SHP77 (cell line): Measurements from ENCODE around the gene SENP7.
"Not testable (repeated sequence)": the region's sequence is repeated elsewhere in the genome, so short reads cannot be mapped to it uniquely, and the experiment has no call there.

Experiments
- DNase-seq, 2 experiments: peaks; one replicate each; lab custom pipeline; 2025; lab: John Stamatoyannopoulos, UW

SENP7 gene

GRCh38 chr3:101512646-101513418, at the start of gene SENP7:
Gene SENP7, minus strand, starts transcription at chr3:101513212. Its CDS starts 82 bp downstream, at chr3:101513130.
- DNase-seq = peak; percentile 68 to 72

- DNase-seq = peak; percentile 88 to 89
Observed at GRCh38 chr3:101561630-101562328, 48.8 kb upstream of the SENP7 start, which contains the start of gene TRMT10C. Gene TRMT10C, plus strand, starts transcription at chr3:101561868. Its CDS starts 2,914 bp downstream, at chr3:101564782.

GRCh38 chr3:101556064-101556463, 43.1 kb upstream of the SENP7 start:
- DNase-seq = no peak

GRCh38 chr3:101553381-101553780, 40.4 kb upstream of the SENP7 start:
- DNase-seq = not testable (repeated sequence)

- not testable (repeated sequence) for DNase-seq
Observed at GRCh38 chr3:101551359-101552081, 38.5 kb upstream of the SENP7 start.

GRCh38 chr3:101549473-101549872, 36.5 kb upstream of the SENP7 start:
- DNase-seq = no peak

GRCh38 chr3:101548527-101549105, 35.6 kb upstream of the SENP7 start:
- no peak for DNase-seq

- no peak for DNase-seq
Observed at GRCh38 chr3:101544161-101544850, 31.3 kb upstream of the SENP7 start.

- no peak for DNase-seq
Observed at GRCh38 chr3:101542957-101543356, 29.9 kb upstream of the SENP7 start.

- DNase-seq = not testable (repeated sequence)
Observed at GRCh38 chr3:101536955-101537354, 23.9 kb upstream of the SENP7 start.

GRCh38 chr3:101536266-101536665, 23.3 kb upstream of the SENP7 start:
- no peak for DNase-seq

- no peak for DNase-seq
Observed at GRCh38 chr3:101535221-101535620, 22.2 kb upstream of the SENP7 start.

GRCh38 chr3:101533603-101533968, 20.6 kb upstream of the SENP7 start:
- no peak for DNase-seq

GRCh38 chr3:101532783-101533602, 20.0 kb upstream of the SENP7 start:
- no peak for DNase-seq

- no peak for DNase-seq
Observed at GRCh38 chr3:101531473-101532086, 18.6 kb upstream of the SENP7 start.

- no peak for DNase-seq
Observed at GRCh38 chr3:101530686-101531047, 17.7 kb upstream of the SENP7 start.

GRCh38 chr3:101529816-101530685, 17.0 kb upstream of the SENP7 start:
- no peak for DNase-seq

GRCh38 chr3:101527906-101528305, 14.9 kb upstream of the SENP7 start:
- no peak for DNase-seq

- no peak for DNase-seq
Observed at GRCh38 chr3:101527441-101527840, 14.4 kb upstream of the SENP7 start.
